GM10266 (cell line): ENCODE results near the gene LRRTM4.

Source experiments
- DNase-seq: peaks from one replicate; pipeline ENCODE4 v3.0.0; 2012; ENCODE audit errors: extremely low spot score
- TF ChIP-seq, protein P1 (sequence below): IDR thresholded peaks from 2 replicates; pipeline ENCODE4 v1.5.1; 2012; ENCODE audit warnings: mild to moderate bottlenecking, low read depth; ENCODE audit not compliant: control insufficient read depth, insufficient read depth; ENCODE audit errors: missing control alignments

Gene LRRTM4

GRCh38 chr2:77397763-77398162 is 124.4 kb downstream of the LRRTM4 start:
- DNase-seq = no peak
- TF ChIP-seq, protein P1, sequence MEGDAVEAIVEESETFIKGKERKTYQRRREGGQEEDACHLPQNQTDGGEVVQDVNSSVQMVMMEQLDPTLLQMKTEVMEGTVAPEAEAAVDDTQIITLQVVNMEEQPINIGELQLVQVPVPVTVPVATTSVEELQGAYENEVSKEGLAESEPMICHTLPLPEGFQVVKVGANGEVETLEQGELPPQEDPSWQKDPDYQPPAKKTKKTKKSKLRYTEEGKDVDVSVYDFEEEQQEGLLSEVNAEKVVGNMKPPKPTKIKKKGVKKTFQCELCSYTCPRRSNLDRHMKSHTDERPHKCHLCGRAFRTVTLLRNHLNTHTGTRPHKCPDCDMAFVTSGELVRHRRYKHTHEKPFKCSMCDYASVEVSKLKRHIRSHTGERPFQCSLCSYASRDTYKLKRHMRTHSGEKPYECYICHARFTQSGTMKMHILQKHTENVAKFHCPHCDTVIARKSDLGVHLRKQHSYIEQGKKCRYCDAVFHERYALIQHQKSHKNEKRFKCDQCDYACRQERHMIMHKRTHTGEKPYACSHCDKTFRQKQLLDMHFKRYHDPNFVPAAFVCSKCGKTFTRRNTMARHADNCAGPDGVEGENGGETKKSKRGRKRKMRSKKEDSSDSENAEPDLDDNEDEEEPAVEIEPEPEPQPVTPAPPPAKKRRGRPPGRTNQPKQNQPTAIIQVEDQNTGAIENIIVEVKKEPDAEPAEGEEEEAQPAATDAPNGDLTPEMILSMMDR = no peak

DNA sequence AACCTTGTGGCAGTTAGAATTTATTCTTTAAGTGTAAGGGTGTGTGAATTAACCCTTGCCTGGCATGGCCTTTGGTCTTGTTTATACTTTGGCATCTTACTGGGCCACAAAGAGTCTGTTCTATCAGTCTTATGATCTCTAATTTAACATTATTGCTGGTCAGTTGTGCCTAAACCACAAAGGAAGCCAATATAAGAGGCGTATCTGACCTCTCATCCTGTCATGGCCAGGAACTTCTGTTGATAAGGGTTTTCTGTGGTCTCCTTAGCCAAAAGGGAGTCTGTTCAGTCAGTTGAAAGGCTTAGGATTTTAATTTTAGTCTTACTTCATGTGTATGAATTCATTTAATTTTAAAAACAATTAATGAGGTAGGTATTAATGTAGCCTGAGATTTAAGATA is 127.2 kb downstream of the LRRTM4 start:
- TF ChIP-seq, protein P1 = no peak
- no peak for DNase-seq

- TF ChIP-seq, protein P1 = no peak
- DNase-seq = no peak
Measured at GRCh38 chr2:77391119-77391518, 131.1 kb downstream of the LRRTM4 start.

DNA sequence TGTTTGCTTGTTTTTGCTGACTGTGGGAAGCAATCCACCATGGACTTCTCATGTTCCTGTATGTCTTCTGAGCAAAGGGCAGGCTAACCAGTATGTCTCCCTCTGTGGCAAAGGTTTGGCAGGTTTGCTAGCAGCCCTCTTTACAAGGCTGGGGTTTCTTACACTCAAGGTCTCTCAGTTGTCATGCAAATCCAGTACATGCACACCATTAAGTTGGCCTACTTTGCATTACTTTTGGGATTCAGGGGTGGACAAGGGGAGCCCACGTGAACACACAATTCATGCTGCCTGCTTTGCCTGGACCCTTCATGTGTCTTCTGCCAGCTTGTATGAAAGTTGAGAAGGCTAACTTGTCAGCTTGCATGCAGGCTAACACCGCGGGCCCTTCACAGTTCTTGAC is 134.9 kb downstream of the LRRTM4 start:
- TF ChIP-seq, protein P1 = no peak
- DNase-seq = no peak

GRCh38 chr2:77372636-77373035 is 149.5 kb downstream of the LRRTM4 start:
- DNase-seq = no peak
- TF ChIP-seq, protein P1 = no peak

GRCh38 chr2:77370511-77370910 is 151.7 kb downstream of the LRRTM4 start:
- TF ChIP-seq, protein P1 = no peak
- DNase-seq = no peak

GRCh38 chr2:77363277-77363676 is 158.9 kb downstream of the LRRTM4 start:
- TF ChIP-seq, protein P1 = no peak

More at GRCh38 chr2:77363277-77363676, 158.9 kb downstream of the LRRTM4 start:
- DNase-seq = no peak
